Measurements from ENCODE around the gene OR12D1.

Gene OR12D1

DNA sequence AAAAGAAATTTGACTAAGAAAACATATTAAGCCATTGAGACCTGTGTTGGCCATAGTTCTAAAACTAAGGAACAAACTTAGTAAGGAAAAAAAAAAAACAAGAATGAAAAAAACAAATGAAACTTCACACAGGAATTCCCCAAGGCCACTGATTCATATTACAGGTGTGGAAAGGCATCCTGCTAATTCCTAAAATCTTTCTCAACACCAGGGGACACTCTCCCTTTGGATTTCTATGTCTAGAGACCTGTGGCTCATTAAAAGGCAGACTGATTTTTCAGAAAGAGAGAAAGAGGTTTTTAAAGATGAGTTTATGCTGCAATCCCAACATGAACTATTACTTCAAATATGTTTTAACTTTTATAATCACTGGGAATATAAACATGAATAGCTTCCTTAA is at the start of gene OR12D1:
OR12D1 (plus strand) TSS at position 341 of the 400 bp plus-strand sequence.
- H3K27me3 ChIP-seq (ENCODE audit: insufficient read depth, insufficient read length): no peaks in the 10 kb centered on the region
- no peak within 1 kb of the TSS for H3K4me3 ChIP-seq (ENCODE audit: insufficient read length, low read depth)
- H3K9me3 ChIP-seq (ENCODE audit: insufficient read depth, low read length): no peaks in the 10 kb centered on the region
- no peak within 1 kb of the TSS for H3K9ac ChIP-seq (ENCODE audit: insufficient read length, low read depth)
- H3K4me1 ChIP-seq (ENCODE audit: insufficient read depth, insufficient read length): no peaks in the 10 kb centered on the region
- no peaks in the 10 kb centered on the region for H3K36me3 ChIP-seq (ENCODE audit: insufficient read depth, insufficient read length, low read length)
- TF ChIP-seq ZNF274 (IDR thresholded peaks at IDR 0.05; ENCODE audit: low read depth, low read length) (no peak), SUZ12 (IDR thresholded peaks at IDR 0.05; ENCODE audit: extremely low read depth, insufficient read depth, insufficient read length) (no peak), YY1 (IDR thresholded peaks at IDR 0.05; ENCODE audit: insufficient read depth, insufficient read length) (no peak)
- DNase-seq (ENCODE audit: low read depth, low spot score): no peak

DNA sequence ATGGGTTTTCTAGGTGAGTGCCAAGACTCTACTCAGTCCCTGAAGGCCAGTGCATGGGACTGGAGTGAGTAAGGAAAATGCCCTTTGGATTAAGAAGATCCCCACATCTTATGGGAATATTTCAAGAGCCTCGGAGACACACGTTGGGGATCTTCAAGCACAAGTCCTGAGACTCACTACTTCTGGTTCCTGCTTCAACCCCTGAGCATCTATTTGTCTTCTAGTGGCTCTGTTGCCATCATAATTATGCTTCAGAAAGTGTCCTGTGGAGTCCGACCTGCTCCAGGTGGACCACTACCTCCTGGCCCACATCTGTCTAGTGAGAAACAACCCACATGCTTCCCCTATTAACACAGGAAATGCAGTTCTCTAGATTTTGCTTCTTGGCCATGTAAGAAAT is 46.0 kb upstream of the OR12D1 start, which contains the start of gene OR5V1:
OR5V1 (minus strand) TSS at position 101 of the 400 bp plus-strand sequence. CDS start 12,670 bp downstream, outside the sequence.
- no peaks in the 10 kb centered on the region for H3K36me3 ChIP-seq (ENCODE audit: insufficient read depth, insufficient read length, low read length)
- no peak within 1 kb of the TSS for H3K4me3 ChIP-seq (ENCODE audit: insufficient read length, low read depth)
- TF ChIP-seq SUZ12 (IDR thresholded peaks at IDR 0.05; ENCODE audit: extremely low read depth, insufficient read depth, insufficient read length) (no peak), YY1 (IDR thresholded peaks at IDR 0.05; ENCODE audit: insufficient read depth, insufficient read length) (no peak), ZNF274 (IDR thresholded peaks at IDR 0.05; ENCODE audit: low read depth, low read length) (no peak)
- H3K9me3 ChIP-seq (ENCODE audit: insufficient read depth, low read length): no peaks in the 10 kb centered on the region
- H3K27me3 ChIP-seq (ENCODE audit: insufficient read depth, insufficient read length): no peaks in the 10 kb centered on the region
- no peak for DNase-seq (ENCODE audit: low read depth, low spot score)
- H3K4me1 ChIP-seq (ENCODE audit: insufficient read depth, insufficient read length): no peaks in the 10 kb centered on the region
- no peak within 1 kb of the TSS for H3K9ac ChIP-seq (ENCODE audit: insufficient read length, low read depth)

DNA sequence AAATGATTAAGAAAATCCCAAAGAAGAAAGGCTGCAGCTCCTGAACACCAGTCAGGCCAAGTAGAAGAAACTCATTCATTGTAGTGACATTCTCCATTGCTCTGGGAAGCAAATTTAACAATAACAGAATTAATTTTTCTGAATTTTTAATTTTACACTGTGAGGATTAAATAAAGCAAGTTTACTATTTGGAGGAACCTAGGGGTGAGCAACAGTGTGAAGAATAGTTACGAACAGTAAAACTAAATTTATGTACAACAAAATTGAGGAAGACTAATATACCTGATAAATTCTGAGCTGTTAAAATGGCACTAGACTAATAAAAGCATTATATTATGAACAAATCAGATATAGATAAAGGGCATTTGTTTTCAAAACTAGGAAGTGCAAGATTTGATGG is 39.5 kb upstream of the OR12D1 start, which contains the start of gene OR12D3:
OR12D3 (minus strand) TSS at position 101 of the 400 bp plus-strand sequence; CDS start at position 97, 4 bp downstream.
- Histone ChIP-seq H3K36me3 (ENCODE audit: insufficient read depth, insufficient read length, low read length) (no peaks in the 10 kb centered on the region), H3K9me3 (ENCODE audit: insufficient read depth, low read length) (no peaks in the 10 kb centered on the region), H3K4me1 (ENCODE audit: insufficient read depth, insufficient read length) (no peaks in the 10 kb centered on the region), H3K9ac (ENCODE audit: insufficient read length, low read depth) (no peak within 1 kb of the TSS), H3K4me3 (ENCODE audit: insufficient read length, low read depth) (no peak within 1 kb of the TSS), H3K27me3 (ENCODE audit: insufficient read depth, insufficient read length) (no peaks in the 10 kb centered on the region)
- TF ChIP-seq ZNF274 (IDR thresholded peaks at IDR 0.05; ENCODE audit: low read depth, low read length): no peak
- no peak for TF ChIP-seq SUZ12 (IDR thresholded peaks at IDR 0.05; ENCODE audit: extremely low read depth, insufficient read depth, insufficient read length)
- TF ChIP-seq YY1 (IDR thresholded peaks at IDR 0.05; ENCODE audit: insufficient read depth, insufficient read length): no peak
- DNase-seq (ENCODE audit: low read depth, low spot score): no peak

GRCh38 chr6:29376003-29376402 is 38.7 kb upstream of the OR12D1 start:
- Histone ChIP-seq H3K4me3 (ENCODE audit: insufficient read length, low read depth) (no peak overlapping the region), H3K9ac (ENCODE audit: insufficient read length, low read depth) (no peak overlapping the region), H3K4me1 (ENCODE audit: insufficient read depth, insufficient read length) (no peaks in the 10 kb centered on the region), H3K27me3 (ENCODE audit: insufficient read depth, insufficient read length) (no peaks in the 10 kb centered on the region), H3K9me3 (ENCODE audit: insufficient read depth, low read length) (no peaks in the 10 kb centered on the region), H3K36me3 (ENCODE audit: insufficient read depth, insufficient read length, low read length) (no peaks in the 10 kb centered on the region)
- DNase-seq (ENCODE audit: low read depth, low spot score): no peak
- TF ChIP-seq SUZ12 (IDR thresholded peaks at IDR 0.05; ENCODE audit: extremely low read depth, insufficient read depth, insufficient read length): no peak
- no peak for TF ChIP-seq YY1 (IDR thresholded peaks at IDR 0.05; ENCODE audit: insufficient read depth, insufficient read length)
- TF ChIP-seq ZNF274 (IDR thresholded peaks at IDR 0.05; ENCODE audit: low read depth, low read length): no peak

- H3K9ac ChIP-seq (ENCODE audit: insufficient read length, low read depth): no peak overlapping the region
- H3K4me1 ChIP-seq (ENCODE audit: insufficient read depth, insufficient read length): no peaks in the 10 kb centered on the region
- H3K4me3 ChIP-seq (ENCODE audit: insufficient read length, low read depth): no peak overlapping the region
- no peaks in the 10 kb centered on the region for H3K9me3 ChIP-seq (ENCODE audit: insufficient read depth, low read length)
- no peaks in the 10 kb centered on the region for H3K36me3 ChIP-seq (ENCODE audit: insufficient read depth, insufficient read length, low read length)
- TF ChIP-seq SUZ12 (IDR thresholded peaks at IDR 0.05; ENCODE audit: extremely low read depth, insufficient read depth, insufficient read length): no peak
- no peak for TF ChIP-seq YY1 (IDR thresholded peaks at IDR 0.05; ENCODE audit: insufficient read depth, insufficient read length)
- no peak for TF ChIP-seq ZNF274 (IDR thresholded peaks at IDR 0.05; ENCODE audit: low read depth, low read length)
- no peaks in the 10 kb centered on the region for H3K27me3 ChIP-seq (ENCODE audit: insufficient read depth, insufficient read length)
- DNase-seq (ENCODE audit: low read depth, low spot score): no peak
Observed at GRCh38 chr6:29388533-29388932, 26.2 kb upstream of the OR12D1 start.

GRCh38 chr6:29395331-29395730 is 19.4 kb upstream of the OR12D1 start, which contains the start of gene OR12D2:
Gene OR12D2 (plus strand): TSS chr6:29395631. CDS start chr6:29396700, 1,069 bp downstream.
- no peak for DNase-seq (ENCODE audit: low read depth, low spot score)
- TF ChIP-seq YY1 (IDR thresholded peaks at IDR 0.05; ENCODE audit: insufficient read depth, insufficient read length) (no peak), ZNF274 (IDR thresholded peaks at IDR 0.05; ENCODE audit: low read depth, low read length) (no peak), SUZ12 (IDR thresholded peaks at IDR 0.05; ENCODE audit: extremely low read depth, insufficient read depth, insufficient read length) (no peak)
- H3K27me3 ChIP-seq (ENCODE audit: insufficient read depth, insufficient read length): no peaks in the 10 kb centered on the region

DNA sequence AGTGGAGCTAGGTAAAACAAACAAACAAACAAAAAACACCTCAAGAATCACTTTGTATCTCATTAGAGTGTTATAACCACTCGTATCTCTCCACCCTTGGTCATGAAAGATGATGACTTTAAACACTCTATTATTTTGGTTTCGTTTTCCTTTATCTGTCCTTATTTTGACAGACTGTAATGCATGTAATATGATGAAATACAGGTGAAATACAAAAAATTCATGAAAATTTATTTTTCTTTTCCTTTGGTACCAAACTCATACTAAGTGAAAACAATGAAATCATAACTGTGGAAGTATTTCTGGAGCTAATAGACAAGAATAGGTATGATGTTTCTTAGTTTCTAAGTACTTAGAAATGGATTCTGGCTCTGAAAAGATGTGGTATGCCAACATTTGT is 15.2 kb upstream of the OR12D1 start:
- Histone ChIP-seq H3K4me1 (ENCODE audit: insufficient read depth, insufficient read length) (no peaks in the 10 kb centered on the region), H3K9me3 (ENCODE audit: insufficient read depth, low read length) (no peaks in the 10 kb centered on the region), H3K4me3 (ENCODE audit: insufficient read length, low read depth) (no peak overlapping the region), H3K36me3 (ENCODE audit: insufficient read depth, insufficient read length, low read length) (no peaks in the 10 kb centered on the region), H3K27me3 (ENCODE audit: insufficient read depth, insufficient read length) (no peaks in the 10 kb centered on the region), H3K9ac (ENCODE audit: insufficient read length, low read depth) (no peak overlapping the region)
- no peak for DNase-seq (ENCODE audit: low read depth, low spot score)
- TF ChIP-seq YY1 (IDR thresholded peaks at IDR 0.05; ENCODE audit: insufficient read depth, insufficient read length) (no peak), ZNF274 (IDR thresholded peaks at IDR 0.05; ENCODE audit: low read depth, low read length) (no peak), SUZ12 (IDR thresholded peaks at IDR 0.05; ENCODE audit: extremely low read depth, insufficient read depth, insufficient read length) (no peak)

More at GRCh38 chr6:29395331-29395730, 19.4 kb upstream of the OR12D1 start, which contains the start of gene OR12D2:
- Histone ChIP-seq H3K9ac (ENCODE audit: insufficient read length, low read depth) (no peak within 1 kb of the TSS), H3K4me3 (ENCODE audit: insufficient read length, low read depth) (no peak within 1 kb of the TSS), H3K9me3 (ENCODE audit: insufficient read depth, low read length) (no peaks in the 10 kb centered on the region), H3K36me3 (ENCODE audit: insufficient read depth, insufficient read length, low read length) (no peaks in the 10 kb centered on the region), H3K4me1 (ENCODE audit: insufficient read depth, insufficient read length) (no peaks in the 10 kb centered on the region)
